ENCODE data around the gene RBM33.
"Not testable (repeated sequence)": the region's sequence is repeated elsewhere in the genome, so short reads cannot be mapped to it uniquely, and the experiment has no call there.

The RBM33 gene

DNA sequence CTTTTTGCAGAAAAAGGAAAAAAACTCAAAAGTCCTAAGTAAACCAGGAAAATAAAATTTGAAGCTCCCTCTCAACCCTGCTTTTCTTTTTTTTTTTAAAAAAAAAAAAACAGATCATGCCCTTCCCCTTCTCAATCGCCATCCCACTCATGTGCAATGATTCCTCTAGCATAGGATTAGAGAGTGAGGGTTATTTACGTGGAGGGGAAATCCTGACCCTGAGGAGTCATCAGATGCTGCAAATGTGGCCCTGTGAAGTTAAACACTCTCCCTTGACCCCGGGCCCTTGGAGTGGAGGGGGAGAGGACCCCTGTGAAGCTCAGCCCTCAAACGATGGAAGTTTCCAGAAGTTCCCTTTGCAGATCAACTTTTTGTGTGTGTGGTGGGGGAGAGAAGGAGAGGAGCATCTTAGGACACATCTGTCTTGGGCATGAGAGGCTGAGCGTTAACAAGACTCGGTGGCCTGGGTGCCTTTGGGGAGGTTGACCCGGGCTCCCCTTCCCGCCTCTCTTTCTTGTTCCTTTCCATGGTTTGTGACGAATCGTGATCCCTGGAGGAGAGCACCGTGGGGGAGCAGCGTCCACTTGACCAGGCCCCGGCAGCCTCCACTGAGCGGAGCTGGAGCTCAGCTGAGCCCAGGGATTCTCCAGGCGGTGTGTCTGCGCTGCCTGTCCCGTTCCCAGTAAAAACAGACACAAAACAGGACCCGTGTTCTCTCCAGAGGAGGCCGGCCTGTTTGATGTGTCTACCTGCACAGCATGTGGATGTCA, 169.3 kb downstream of the RBM33 start:
- Histone ChIP-seq H3K27me3 (ENCODE audit: control insufficient read depth in 2 of 2, insufficient read depth in 2 of 2, low read length in 2 of 2) (peaks cover 36 to 39% of the 10 kb centered on the region in 2 donors), H3K9me3 (ENCODE audit: control insufficient read depth in 2 of 2, low read length in 2 of 2) (no peaks in the 10 kb centered on the region), H3K9ac (ENCODE audit: low read depth in 1 of 2, low read length in 2 of 2) (no peak overlapping the region), H3K36me3 (ENCODE audit: control insufficient read depth in 2 of 2, insufficient read depth in 2 of 2, low read length in 2 of 2) (no peaks in the 10 kb centered on the region), H3K4me1 (ENCODE audit: control insufficient read depth in 2 of 2, insufficient read depth in 2 of 2, low read length in 2 of 2) (peaks cover 14 to 22% of the 10 kb centered on the region in 2 donors), H3K27ac (ENCODE audit: low read depth in 2 of 2, low read length in 2 of 2) (no peak overlapping the region), H3K4me3 (ENCODE audit: low read length in 2 of 2) (no peak overlapping the region)

DNA sequence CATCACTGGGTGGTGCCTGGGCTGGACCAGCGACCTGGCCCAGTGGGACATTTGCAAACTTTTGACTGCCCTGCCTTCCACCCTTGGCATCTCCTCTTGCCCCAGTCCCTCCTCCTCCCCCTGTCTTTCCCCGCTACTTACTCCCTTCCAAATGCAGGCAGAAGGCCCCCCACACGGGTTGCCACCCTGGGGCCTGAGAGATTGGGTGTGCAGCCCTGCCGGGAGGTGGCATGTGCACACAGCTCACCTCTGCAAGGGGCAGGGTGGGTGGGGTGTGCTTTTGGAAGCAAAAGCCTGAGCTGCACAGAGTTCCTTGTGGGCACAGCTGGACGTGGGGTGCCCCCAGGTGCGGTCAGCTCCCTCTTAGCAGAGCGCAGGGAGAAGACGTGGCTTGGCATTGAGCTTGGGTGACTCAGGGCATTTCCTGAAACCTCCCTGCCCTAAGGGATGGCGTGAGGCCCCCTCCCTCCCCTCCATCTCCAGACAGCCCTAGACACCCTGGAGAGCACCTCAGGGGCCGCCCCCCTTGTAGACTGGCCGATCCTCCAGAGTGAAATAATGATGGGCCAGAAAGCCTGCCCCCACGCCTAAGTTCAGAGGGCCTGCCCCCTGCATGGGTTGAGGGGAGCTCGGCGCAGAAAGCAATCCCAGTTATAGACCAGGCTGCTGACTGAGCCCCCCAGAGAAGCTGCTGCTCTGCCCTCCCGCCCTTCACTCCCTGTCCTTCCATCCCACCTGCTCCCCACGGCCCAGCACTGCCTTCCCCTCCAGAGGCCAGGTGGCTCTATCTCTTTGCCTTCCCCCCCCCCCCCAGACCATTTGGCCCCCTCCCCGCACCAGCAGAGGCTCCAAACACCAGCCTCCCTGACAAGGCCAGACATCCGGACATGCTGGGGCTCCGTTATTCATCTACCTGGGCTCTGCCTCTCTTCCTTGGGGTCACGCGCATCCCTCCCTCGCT, 170.1 kb downstream of the RBM33 start:
- Histone ChIP-seq H3K4me3 (ENCODE audit: low read length in 2 of 2) (no peak overlapping the region), H3K27ac (ENCODE audit: low read depth in 2 of 2, low read length in 2 of 2) (no peak overlapping the region), H3K36me3 (ENCODE audit: control insufficient read depth in 2 of 2, insufficient read depth in 2 of 2, low read length in 2 of 2) (no peaks in the 10 kb centered on the region), H3K9ac (ENCODE audit: low read depth in 1 of 2, low read length in 2 of 2) (no peak overlapping the region), H3K27me3 (ENCODE audit: control insufficient read depth in 2 of 2, insufficient read depth in 2 of 2, low read length in 2 of 2) (peaks cover 37 to 39% of the 10 kb centered on the region in 2 donors), H3K4me1 (ENCODE audit: control insufficient read depth in 2 of 2, insufficient read depth in 2 of 2, low read length in 2 of 2) (peaks cover 11 to 22% of the 10 kb centered on the region in 2 donors), H3K9me3 (ENCODE audit: control insufficient read depth in 2 of 2, low read length in 2 of 2) (no peaks in the 10 kb centered on the region)

DNA sequence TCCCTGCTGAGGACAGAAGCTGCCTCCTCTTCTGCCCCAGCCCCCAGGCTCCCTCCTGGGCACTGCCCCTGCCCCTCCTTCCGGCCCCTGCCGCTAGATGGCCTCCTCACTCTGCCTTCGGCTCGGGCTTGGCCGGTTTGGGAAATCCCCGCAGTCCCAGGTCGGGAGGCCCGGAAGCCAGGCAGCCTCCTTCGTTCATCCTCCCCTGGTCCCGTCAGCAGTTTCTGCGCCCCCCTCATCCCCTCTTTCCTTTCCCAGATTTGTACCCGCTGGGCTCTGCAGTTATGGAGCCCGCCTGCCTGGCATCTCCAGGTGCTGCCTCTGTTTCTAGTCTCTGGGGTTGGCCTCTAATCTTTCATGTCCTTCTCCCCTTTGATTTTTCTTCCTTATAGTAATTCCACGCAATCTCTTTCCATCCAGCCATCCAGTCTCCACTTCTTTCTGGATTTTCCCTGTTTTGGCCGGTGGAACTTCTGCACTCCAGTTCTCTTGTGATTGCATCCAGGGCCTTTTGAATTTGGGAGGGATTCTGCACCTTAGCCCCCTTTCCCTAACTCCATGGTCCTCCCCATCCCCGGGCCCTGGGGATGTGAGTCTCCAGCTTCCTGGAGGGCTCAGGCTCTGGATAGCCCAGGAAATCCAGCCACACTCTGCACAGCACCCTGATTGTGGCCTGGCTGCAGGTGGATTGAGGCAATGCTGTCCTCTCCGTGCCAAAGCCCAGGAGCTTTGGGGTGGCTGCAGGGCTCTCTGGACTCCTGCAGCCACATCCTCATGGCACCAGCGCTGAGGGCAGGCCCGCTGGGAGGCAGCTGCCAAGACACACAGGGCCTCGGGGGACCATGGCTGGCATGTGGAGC, 171.1 kb downstream of the RBM33 start:
- Histone ChIP-seq H3K4me3 (ENCODE audit: low read length in 2 of 2) (no peak overlapping the region), H3K9me3 (ENCODE audit: control insufficient read depth in 2 of 2, low read length in 2 of 2) (no peaks in the 10 kb centered on the region), H3K27ac (ENCODE audit: low read depth in 2 of 2, low read length in 2 of 2) (no peak overlapping the region), H3K4me1 (ENCODE audit: control insufficient read depth in 2 of 2, insufficient read depth in 2 of 2, low read length in 2 of 2) (peaks cover 4 to 14% of the 10 kb centered on the region in 2 donors), H3K36me3 (ENCODE audit: control insufficient read depth in 2 of 2, insufficient read depth in 2 of 2, low read length in 2 of 2) (no peaks in the 10 kb centered on the region), H3K27me3 (ENCODE audit: control insufficient read depth in 2 of 2, insufficient read depth in 2 of 2, low read length in 2 of 2) (peaks cover 31 to 33% of the 10 kb centered on the region in 2 donors), H3K9ac (ENCODE audit: low read depth in 1 of 2, low read length in 2 of 2) (no peak overlapping the region)

DNA sequence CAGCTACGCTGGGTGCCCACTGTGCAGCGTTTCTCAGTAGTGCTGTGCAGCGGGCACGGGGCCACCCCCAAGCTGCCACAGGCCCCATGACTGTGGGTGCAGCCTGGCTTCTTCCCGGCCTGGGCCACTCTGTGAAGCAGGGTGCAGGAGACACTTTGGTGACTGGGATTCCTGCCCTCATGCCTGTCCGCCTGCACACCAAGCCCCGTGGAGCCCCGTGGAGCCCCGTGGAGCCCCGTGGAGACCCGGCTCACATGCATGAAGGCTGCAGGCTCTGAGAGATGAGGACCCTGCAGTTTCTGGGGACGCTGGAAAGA, 171.7 kb downstream of the RBM33 start:
- Histone ChIP-seq H3K9me3 (ENCODE audit: control insufficient read depth in 2 of 2, low read length in 2 of 2) (no peaks in the 10 kb centered on the region), H3K27me3 (ENCODE audit: control insufficient read depth in 2 of 2, insufficient read depth in 2 of 2, low read length in 2 of 2) (peaks cover 29% of the 10 kb centered on the region in 2 donors), H3K4me1 (ENCODE audit: control insufficient read depth in 2 of 2, insufficient read depth in 2 of 2, low read length in 2 of 2) (peaks cover 2 to 12% of the 10 kb centered on the region in 2 donors), H3K4me3 (ENCODE audit: low read length in 2 of 2) (no peak overlapping the region), H3K9ac (ENCODE audit: low read depth in 1 of 2, low read length in 2 of 2) (no peak overlapping the region), H3K36me3 (ENCODE audit: control insufficient read depth in 2 of 2, insufficient read depth in 2 of 2, low read length in 2 of 2) (no peaks in the 10 kb centered on the region), H3K27ac (ENCODE audit: low read depth in 2 of 2, low read length in 2 of 2) (no peak overlapping the region)

DNA sequence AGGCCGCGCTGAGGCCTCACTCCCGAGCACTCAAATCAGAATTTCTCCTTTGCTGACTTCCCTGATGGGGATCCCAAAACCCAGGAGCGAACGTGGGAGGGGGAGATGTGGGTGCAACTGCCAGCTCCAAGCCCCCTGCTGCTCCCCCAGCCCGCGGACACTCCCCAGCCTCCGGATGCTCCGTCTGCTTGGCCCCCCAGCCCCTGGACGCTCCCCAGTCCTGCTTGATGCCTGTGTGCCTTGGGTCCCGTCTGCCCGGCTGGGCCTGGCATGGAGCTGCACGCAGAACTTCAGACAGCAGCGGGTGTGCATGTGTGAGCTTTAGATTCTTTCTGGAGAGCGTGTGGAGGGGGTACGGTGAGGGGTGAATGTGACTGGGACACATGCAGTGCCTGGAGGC, 172.5 kb downstream of the RBM33 start:
- peaks cover 0 to 3% of the 10 kb centered on the region in 2 donors for H3K4me1 ChIP-seq (ENCODE audit: control insufficient read depth in 2 of 2, insufficient read depth in 2 of 2, low read length in 2 of 2)
- H3K36me3 ChIP-seq (ENCODE audit: control insufficient read depth in 2 of 2, insufficient read depth in 2 of 2, low read length in 2 of 2): no peaks in the 10 kb centered on the region
- no peaks in the 10 kb centered on the region for H3K9me3 ChIP-seq (ENCODE audit: control insufficient read depth in 2 of 2, low read length in 2 of 2)
- H3K4me3 ChIP-seq (ENCODE audit: low read length in 2 of 2): no peak overlapping the region
- H3K27me3 ChIP-seq (ENCODE audit: control insufficient read depth in 2 of 2, insufficient read depth in 2 of 2, low read length in 2 of 2): peaks cover 21% of the 10 kb centered on the region in 2 donors
- H3K27ac ChIP-seq (ENCODE audit: low read depth in 2 of 2, low read length in 2 of 2): no peak overlapping the region
- H3K9ac ChIP-seq (ENCODE audit: low read depth in 1 of 2, low read length in 2 of 2): no peak overlapping the region

DNA sequence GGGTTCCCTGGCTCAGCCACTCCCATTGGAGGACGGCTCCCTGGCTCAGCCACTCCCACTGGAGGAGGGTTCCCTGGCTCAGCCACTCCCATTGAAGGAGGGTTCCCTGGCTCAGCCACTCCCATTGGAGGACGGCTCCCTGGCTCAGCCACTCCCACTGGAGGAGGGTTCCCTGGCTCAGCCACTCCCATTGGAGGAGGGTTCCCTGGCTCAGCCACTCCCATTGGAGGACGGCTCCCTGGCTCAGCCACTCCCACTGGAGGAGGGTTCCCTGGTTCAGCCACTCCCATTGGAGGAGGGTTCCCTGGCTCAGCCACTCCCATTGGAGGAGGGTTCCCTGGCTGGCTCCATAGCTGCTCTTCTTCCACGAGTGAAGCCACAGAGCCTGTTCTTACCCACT, 173.1 kb downstream of the RBM33 start:
- H3K27me3 ChIP-seq (ENCODE audit: control insufficient read depth in 2 of 2, insufficient read depth in 2 of 2, low read length in 2 of 2): peaks cover 16 to 20% of the 10 kb centered on the region in 2 donors
- not testable (repeated sequence) for H3K4me3 ChIP-seq (ENCODE audit: low read length in 2 of 2); H3K9me3 ChIP-seq (ENCODE audit: control insufficient read depth in 2 of 2, low read length in 2 of 2); H3K4me1 ChIP-seq (ENCODE audit: control insufficient read depth in 2 of 2, insufficient read depth in 2 of 2, low read length in 2 of 2); H3K27ac ChIP-seq (ENCODE audit: low read depth in 2 of 2, low read length in 2 of 2); H3K9ac ChIP-seq (ENCODE audit: low read depth in 1 of 2, low read length in 2 of 2); H3K36me3 ChIP-seq (ENCODE audit: control insufficient read depth in 2 of 2, insufficient read depth in 2 of 2, low read length in 2 of 2)

DNA sequence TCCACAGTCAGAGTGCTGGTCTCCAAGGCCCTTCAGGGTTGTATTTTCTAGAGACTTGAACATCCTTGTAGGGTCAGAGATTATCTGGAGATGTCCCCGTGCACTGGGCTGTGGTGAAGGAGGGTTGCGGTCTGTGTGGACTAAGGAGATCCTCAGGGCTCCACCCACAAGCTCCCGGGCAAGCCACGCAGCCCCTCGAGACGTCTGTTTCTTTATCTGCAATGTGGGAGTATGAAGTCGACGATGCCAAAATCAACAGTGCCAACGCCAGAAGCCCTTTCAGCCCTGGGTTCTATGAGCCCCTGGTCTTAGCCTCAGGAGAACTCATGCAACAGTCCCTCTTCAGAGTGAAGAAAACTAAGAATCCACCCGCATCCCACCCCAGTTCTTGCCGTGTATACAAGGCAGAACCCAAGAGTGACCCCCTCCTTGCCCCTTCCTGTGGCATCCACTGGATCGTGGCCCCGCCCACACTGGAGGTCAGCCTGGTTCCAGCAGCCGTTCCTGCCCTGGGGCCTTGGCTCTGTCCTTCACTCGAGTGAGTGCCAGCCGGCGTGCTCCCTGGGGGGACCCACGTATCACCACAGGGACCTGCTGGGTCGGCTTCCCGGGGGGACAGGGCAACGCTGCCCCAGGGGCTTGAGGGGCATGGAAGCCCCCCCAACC, 173.8 kb downstream of the RBM33 start:
- H3K27ac ChIP-seq (ENCODE audit: low read depth in 2 of 2, low read length in 2 of 2): no peak overlapping the region
- H3K4me3 ChIP-seq (ENCODE audit: low read length in 2 of 2): no peak overlapping the region
- H3K4me1 ChIP-seq (ENCODE audit: control insufficient read depth in 2 of 2, insufficient read depth in 2 of 2, low read length in 2 of 2): no peaks in the 10 kb centered on the region
- no peaks in the 10 kb centered on the region for H3K36me3 ChIP-seq (ENCODE audit: control insufficient read depth in 2 of 2, insufficient read depth in 2 of 2, low read length in 2 of 2)
- H3K9me3 ChIP-seq (ENCODE audit: control insufficient read depth in 2 of 2, low read length in 2 of 2): no peaks in the 10 kb centered on the region
- no peak overlapping the region for H3K9ac ChIP-seq (ENCODE audit: low read depth in 1 of 2, low read length in 2 of 2)
- peaks cover 8 to 12% of the 10 kb centered on the region in 2 donors for H3K27me3 ChIP-seq (ENCODE audit: control insufficient read depth in 2 of 2, insufficient read depth in 2 of 2, low read length in 2 of 2)

DNA sequence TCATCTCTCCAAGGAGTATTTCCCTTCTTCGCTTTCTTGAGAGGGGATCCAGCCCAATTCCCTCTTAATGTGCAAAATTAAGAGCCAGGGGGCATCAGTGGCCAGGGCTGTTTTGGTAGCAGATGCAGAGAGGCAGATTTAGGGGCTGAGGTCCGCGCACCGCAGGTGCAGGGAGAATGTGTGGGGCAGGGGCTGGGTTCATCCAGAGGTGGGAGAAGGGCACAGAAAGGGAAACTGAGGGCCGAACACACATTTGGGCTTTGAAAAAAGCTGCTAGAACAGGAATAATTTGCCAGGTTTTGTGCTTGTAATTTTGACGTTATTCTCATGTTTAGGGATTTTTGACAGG, 174.3 kb downstream of the RBM33 start:
- Histone ChIP-seq H3K27ac (ENCODE audit: low read depth in 2 of 2, low read length in 2 of 2) (no peak overlapping the region), H3K27me3 (ENCODE audit: control insufficient read depth in 2 of 2, insufficient read depth in 2 of 2, low read length in 2 of 2) (peaks cover 8% of the 10 kb centered on the region in 2 donors)

DNA sequence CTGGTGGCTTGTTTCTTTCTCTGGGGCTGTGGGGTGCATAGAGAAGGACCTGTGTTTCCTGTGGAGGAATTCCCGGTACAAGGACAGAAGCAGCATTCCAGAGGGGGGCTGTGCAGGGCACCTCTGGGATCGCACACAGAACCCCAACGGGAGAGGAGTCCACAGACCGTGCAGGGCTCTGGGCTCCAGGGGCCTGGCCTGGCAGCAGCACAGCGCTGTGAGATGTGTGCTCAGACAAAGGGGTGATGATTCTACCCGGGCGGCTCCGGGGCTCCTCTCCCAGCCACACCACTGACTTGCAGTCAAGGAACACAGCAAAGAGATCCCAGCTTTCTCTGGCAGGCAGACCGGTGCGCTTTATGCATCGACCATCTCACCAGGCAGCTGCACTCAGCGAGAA, 174.7 kb downstream of the RBM33 start:
- no peak overlapping the region for H3K9ac ChIP-seq (ENCODE audit: low read depth in 1 of 2, low read length in 2 of 2)
- H3K4me1 ChIP-seq (ENCODE audit: control insufficient read depth in 2 of 2, insufficient read depth in 2 of 2, low read length in 2 of 2): peaks cover 0 to 2% of the 10 kb centered on the region in 2 donors
- peaks cover 5 to 8% of the 10 kb centered on the region in 2 donors for H3K27me3 ChIP-seq (ENCODE audit: control insufficient read depth in 2 of 2, insufficient read depth in 2 of 2, low read length in 2 of 2)
- no peak overlapping the region for H3K4me3 ChIP-seq (ENCODE audit: low read length in 2 of 2)
- H3K9me3 ChIP-seq (ENCODE audit: control insufficient read depth in 2 of 2, low read length in 2 of 2): no peaks in the 10 kb centered on the region
- H3K27ac ChIP-seq (ENCODE audit: low read depth in 2 of 2, low read length in 2 of 2): no peak overlapping the region
- no peaks in the 10 kb centered on the region for H3K36me3 ChIP-seq (ENCODE audit: control insufficient read depth in 2 of 2, insufficient read depth in 2 of 2, low read length in 2 of 2)

More for the DNA sequence above, 174.3 kb downstream of the RBM33 start:
- Histone ChIP-seq H3K4me1 (ENCODE audit: control insufficient read depth in 2 of 2, insufficient read depth in 2 of 2, low read length in 2 of 2) (no peaks in the 10 kb centered on the region), H3K9ac (ENCODE audit: low read depth in 1 of 2, low read length in 2 of 2) (no peak overlapping the region), H3K36me3 (ENCODE audit: control insufficient read depth in 2 of 2, insufficient read depth in 2 of 2, low read length in 2 of 2) (no peaks in the 10 kb centered on the region), H3K4me3 (ENCODE audit: low read length in 2 of 2) (no peak overlapping the region), H3K9me3 (ENCODE audit: control insufficient read depth in 2 of 2, low read length in 2 of 2) (no peaks in the 10 kb centered on the region)
